GM18508 (cell line): ENCODE results near the gene BRI3BP.
"Not testable (repeated sequence)": the region's sequence is repeated elsewhere in the genome, so short reads cannot be mapped to it uniquely, and the experiment has no call there.

ENCODE experiments used
- ATAC-seq: cut with Tn5 transposase; IDR thresholded peaks from one replicate; pipeline ENCODE4 v1.9.1; 2021; ENCODE audit warnings: moderate number of reproducible peaks; ENCODE audit not compliant: insufficient read depth, unreplicated experiment

The BRI3BP gene

GRCh38 chr12:124970647-124971402 lies 22.6 kb upstream of the BRI3BP start:
- ATAC-seq: no peak

GRCh38 chr12:124971603-124972002 lies 21.8 kb upstream of the BRI3BP start:
- ATAC-seq: no peak

- no peak for ATAC-seq
Observed at GRCh38 chr12:124972211-124972610, 21.2 kb upstream of the BRI3BP start.

GRCh38 chr12:124975276-124975675 lies 18.2 kb upstream of the BRI3BP start:
- no peak for ATAC-seq

GRCh38 chr12:124976999-124977398 lies 16.4 kb upstream of the BRI3BP start:
- ATAC-seq: no peak

- no peak for ATAC-seq
Observed at GRCh38 chr12:124979568-124979967, 13.9 kb upstream of the BRI3BP start.

- ATAC-seq: no peak
Observed at GRCh38 chr12:124980098-124980892, 13.2 kb upstream of the BRI3BP start.

- ATAC-seq: not testable (repeated sequence)
Observed at GRCh38 chr12:124986876-124987275, 6.6 kb upstream of the BRI3BP start.

GRCh38 chr12:124992874-124993625 lies 395 bp upstream of the BRI3BP start:
- peak; percentile 36 for ATAC-seq

- no peak for ATAC-seq
Observed at GRCh38 chr12:124994437-124994975, 1.1 kb downstream of the BRI3BP start.

- no peak for ATAC-seq
Observed at GRCh38 chr12:124995200-124995961, 1.9 kb downstream of the BRI3BP start.

- ATAC-seq: no peak
Observed at GRCh38 chr12:124998705-124999104, 5.3 kb downstream of the BRI3BP start.

GRCh38 chr12:125001636-125002035 lies 8.2 kb downstream of the BRI3BP start:
- no peak for ATAC-seq

GRCh38 chr12:125003021-125003420 lies 9.6 kb downstream of the BRI3BP start:
- ATAC-seq: no peak

- ATAC-seq: no peak
Observed at GRCh38 chr12:125004621-125005020, 11.2 kb downstream of the BRI3BP start.

- no peak for ATAC-seq
Observed at GRCh38 chr12:125005652-125006051, 12.2 kb downstream of the BRI3BP start.

GRCh38 chr12:125006365-125006764 lies 12.9 kb downstream of the BRI3BP start:
- no peak for ATAC-seq

GRCh38 chr12:125013816-125014442 lies 20.5 kb downstream of the BRI3BP start:
- ATAC-seq: no peak

- no peak for ATAC-seq
Observed at GRCh38 chr12:125014526-125014925, 21.1 kb downstream of the BRI3BP start.
